ENCODE results near the gene KLHL13.
"Not testable (repeated sequence)": the region's sequence is repeated elsewhere in the genome, so short reads cannot be mapped to it uniquely, and the experiment has no call there.

The KLHL13 gene

GRCh38 chrX:117973110-117973807 is 143.4 kb downstream of the KLHL13 start:
- no peak for DNase-seq (ENCODE audit: low read depth in 1 of 2, low spot score in 1 of 2)
- TF ChIP-seq JUND (IDR thresholded peaks at IDR 0.05; ENCODE audit: low read depth): no peak
- in situ Hi-C loops (cut with HindIII; ENCODE audit: low pct_unique_long_range_greater_than_20kb, low sequenced_read_pairs): no loop called here

DNA sequence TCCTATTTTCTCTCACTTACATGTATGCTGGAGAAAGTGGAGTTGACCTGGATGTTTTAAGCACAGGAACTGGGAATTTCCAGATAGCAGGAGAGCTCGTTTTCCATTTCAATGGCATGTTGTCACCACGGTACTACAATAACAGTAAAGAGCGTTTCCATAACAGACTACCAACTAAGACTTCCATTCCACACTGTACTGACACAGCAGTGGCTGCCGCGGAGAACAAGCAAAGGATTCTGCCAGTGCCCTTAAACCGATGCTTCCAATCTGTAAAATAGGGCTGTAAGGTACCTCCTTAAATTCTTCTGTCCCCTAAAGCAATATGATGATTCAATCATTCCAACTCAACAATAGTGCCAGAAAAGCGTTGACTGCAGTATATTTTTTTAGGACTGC is 143.9 kb downstream of the KLHL13 start:
- DNase-seq (ENCODE audit: low read depth in 1 of 2, low spot score in 1 of 2): peak in 1 of 2 experiments; percentile 20
- TF ChIP-seq JUND (IDR thresholded peaks at IDR 0.05; ENCODE audit: low read depth): no peak
- in situ Hi-C loops (cut with HindIII; ENCODE audit: low pct_unique_long_range_greater_than_20kb, low sequenced_read_pairs): no loop called here

GRCh38 chrX:117969782-117970181 is 146.8 kb downstream of the KLHL13 start:
- in situ Hi-C loops (cut with HindIII; ENCODE audit: low pct_unique_long_range_greater_than_20kb, low sequenced_read_pairs): no loop called here
- no peak for TF ChIP-seq JUND (IDR thresholded peaks at IDR 0.05; ENCODE audit: low read depth)
- DNase-seq (ENCODE audit: low read depth in 1 of 2, low spot score in 1 of 2): peak in 1 of 2 experiments; percentile 20

DNA sequence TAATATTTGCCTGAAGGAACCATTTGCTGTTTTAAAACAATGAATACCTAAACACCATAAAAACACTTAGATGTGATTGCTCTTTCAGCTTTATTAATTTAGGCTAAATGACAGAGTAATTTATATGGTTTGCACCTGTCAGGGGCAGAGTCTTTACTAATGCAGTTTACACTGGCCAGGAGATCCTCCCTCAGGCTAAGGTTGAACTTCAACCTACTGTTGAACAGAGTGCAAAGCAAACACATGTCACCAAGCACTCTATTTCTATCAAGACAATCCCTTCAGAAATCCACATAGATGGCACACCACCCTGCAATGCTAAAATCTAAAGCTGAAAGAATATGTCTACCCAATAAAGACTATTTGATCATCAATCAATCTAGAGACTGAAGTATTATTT is 147.3 kb downstream of the KLHL13 start:
- in situ Hi-C loops (cut with HindIII; ENCODE audit: low pct_unique_long_range_greater_than_20kb, low sequenced_read_pairs): no loop called here
- peak in 1 of 2 experiments; percentile 64 for DNase-seq (ENCODE audit: low read depth in 1 of 2, low spot score in 1 of 2)
- TF ChIP-seq JUND (IDR thresholded peaks at IDR 0.05; ENCODE audit: low read depth): no peak

DNA sequence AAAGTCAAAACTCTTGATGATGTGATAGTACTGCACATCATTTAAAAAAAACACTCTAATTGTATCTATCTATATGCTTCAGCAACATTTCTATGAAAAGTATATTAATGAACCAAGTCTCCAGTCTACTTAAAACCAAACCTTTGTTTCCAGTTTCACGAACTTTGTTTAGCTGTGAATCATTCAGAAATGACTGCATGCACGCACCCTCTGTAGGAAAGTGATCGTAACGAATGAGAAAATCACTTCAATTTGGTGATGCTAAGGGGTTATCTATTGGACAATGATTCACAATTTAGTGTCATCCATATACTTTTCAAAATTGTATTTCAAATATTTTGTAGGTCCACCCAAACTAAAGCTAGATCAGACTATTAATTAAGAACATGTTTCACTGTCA is 157.6 kb downstream of the KLHL13 start:
- TF ChIP-seq JUND (IDR thresholded peaks at IDR 0.05; ENCODE audit: low read depth): no peak
- DNase-seq (ENCODE audit: low read depth in 1 of 2, low spot score in 1 of 2): no peak
- in situ Hi-C loops (cut with HindIII; ENCODE audit: low pct_unique_long_range_greater_than_20kb, low sequenced_read_pairs): no loop called here

- in situ Hi-C loops (cut with HindIII; ENCODE audit: low pct_unique_long_range_greater_than_20kb, low sequenced_read_pairs): no loop called here
- DNase-seq (ENCODE audit: low read depth in 1 of 2, low spot score in 1 of 2): no peak
- TF ChIP-seq JUND (IDR thresholded peaks at IDR 0.05; ENCODE audit: low read depth): no peak
Observed at GRCh38 chrX:117957128-117957527, 159.5 kb downstream of the KLHL13 start.

GRCh38 chrX:117939296-117939695 is 177.3 kb downstream of the KLHL13 start:
- DNase-seq (ENCODE audit: low read depth in 1 of 2, low spot score in 1 of 2); in situ Hi-C loops (cut with HindIII; ENCODE audit: low pct_unique_long_range_greater_than_20kb, low sequenced_read_pairs): not testable (repeated sequence)

GRCh38 chrX:117936118-117936517 is 180.5 kb downstream of the KLHL13 start:
- peak in 1 of 2 experiments; percentile 3 for DNase-seq (ENCODE audit: low read depth in 1 of 2, low spot score in 1 of 2)
- in situ Hi-C loops (cut with HindIII; ENCODE audit: low pct_unique_long_range_greater_than_20kb, low sequenced_read_pairs): no loop called here
- no peak for TF ChIP-seq JUND (IDR thresholded peaks at IDR 0.05; ENCODE audit: low read depth)

DNA sequence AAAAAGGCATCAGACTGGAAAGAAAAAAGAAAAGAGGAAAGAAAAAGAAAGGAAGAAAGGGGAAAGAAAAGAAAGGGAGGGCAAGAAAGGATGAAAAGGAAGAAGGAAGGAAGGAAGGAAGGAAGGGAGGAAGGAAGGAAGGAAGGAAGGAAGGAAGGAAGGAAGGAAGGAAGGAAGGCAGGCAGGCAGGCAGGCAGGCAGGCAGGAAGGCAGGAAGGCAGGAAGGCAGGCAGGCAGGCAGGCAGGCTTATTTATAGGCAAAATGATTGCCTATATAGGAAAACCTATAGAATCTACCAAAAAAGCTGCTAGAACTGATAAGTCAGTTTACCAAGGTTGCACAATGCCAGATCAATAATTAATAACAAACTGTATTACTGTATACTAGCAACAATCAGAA is 186.5 kb downstream of the KLHL13 start:
- in situ Hi-C loops (cut with HindIII; ENCODE audit: low pct_unique_long_range_greater_than_20kb, low sequenced_read_pairs); DNase-seq (ENCODE audit: low read depth in 1 of 2, low spot score in 1 of 2): not testable (repeated sequence)

GRCh38 chrX:117919755-117920154 is 196.9 kb downstream of the KLHL13 start:
- DNase-seq (ENCODE audit: low read depth in 1 of 2, low spot score in 1 of 2): no peak
- TF ChIP-seq JUND (IDR thresholded peaks at IDR 0.05; ENCODE audit: low read depth): no peak
- in situ Hi-C loops (cut with HindIII; ENCODE audit: low pct_unique_long_range_greater_than_20kb, low sequenced_read_pairs): no loop called here

DNA sequence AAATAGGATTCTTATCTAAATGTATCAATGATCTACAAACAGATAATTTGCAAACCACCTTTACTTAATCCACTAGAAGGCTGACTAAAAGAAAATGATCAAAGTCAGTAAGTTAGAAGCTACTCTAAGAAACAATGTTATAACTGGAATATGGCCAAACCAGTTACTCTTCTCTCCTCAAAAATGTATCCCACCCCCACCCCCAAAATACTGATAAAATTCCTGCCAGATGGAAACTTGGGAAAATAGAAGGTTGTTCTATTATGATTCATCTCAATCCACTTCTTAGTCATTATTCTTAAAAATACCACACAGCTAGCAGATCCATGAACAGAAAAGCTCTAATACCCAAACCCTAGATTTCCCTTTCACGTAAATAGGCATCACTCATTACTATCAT is 206.4 kb downstream of the KLHL13 start:
- no peak for TF ChIP-seq JUND (IDR thresholded peaks at IDR 0.05; ENCODE audit: low read depth)
- in situ Hi-C loops (cut with HindIII; ENCODE audit: low pct_unique_long_range_greater_than_20kb, low sequenced_read_pairs): no loop called here
- no peak for DNase-seq (ENCODE audit: low read depth in 1 of 2, low spot score in 1 of 2)

DNA sequence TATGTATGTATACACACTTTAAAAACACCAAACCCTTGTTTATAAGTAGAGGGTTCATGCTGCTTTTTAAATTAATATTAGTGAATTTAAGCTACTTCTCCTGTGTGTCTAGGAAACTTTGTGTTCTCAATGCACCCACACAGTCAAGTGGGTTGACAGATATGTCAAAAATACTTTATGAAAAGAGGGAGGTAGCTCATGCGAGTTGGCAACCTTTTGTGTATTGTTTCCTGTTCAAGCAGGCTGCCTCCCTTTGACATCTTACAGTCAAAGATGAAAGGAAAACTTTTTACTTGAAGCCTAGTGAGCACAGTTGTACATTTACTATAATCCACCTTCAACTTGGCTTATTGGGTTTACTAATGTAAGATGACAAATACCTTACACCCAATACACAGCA is 218.4 kb downstream of the KLHL13 start:
- DNase-seq (ENCODE audit: low read depth in 1 of 2, low spot score in 1 of 2): no peak
- TF ChIP-seq JUND (IDR thresholded peaks at IDR 0.05; ENCODE audit: low read depth): no peak
- in situ Hi-C loops (cut with HindIII; ENCODE audit: low pct_unique_long_range_greater_than_20kb, low sequenced_read_pairs): no loop called here

DNA sequence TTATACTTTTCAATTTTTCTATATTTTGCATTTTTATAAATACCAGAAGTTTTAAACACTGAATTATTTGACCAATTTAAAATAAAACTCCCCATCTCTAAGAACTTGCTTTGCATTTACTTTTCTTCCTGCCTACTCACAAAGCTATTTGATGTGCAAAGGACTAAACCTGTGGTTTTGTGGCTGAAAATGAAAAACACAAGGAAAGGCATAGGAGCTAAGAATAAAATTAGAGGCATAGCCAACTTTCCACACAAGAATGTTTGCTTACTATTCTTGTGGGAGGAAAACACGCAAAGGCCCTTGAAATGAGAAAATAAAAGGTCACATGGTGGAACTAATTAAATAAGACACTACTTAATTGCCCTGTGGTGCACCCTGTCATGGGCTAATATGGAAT is 221.2 kb downstream of the KLHL13 start:
- no peak for DNase-seq (ENCODE audit: low read depth in 1 of 2, low spot score in 1 of 2)
- no peak for TF ChIP-seq JUND (IDR thresholded peaks at IDR 0.05; ENCODE audit: low read depth)
- in situ Hi-C loops (cut with HindIII; ENCODE audit: low pct_unique_long_range_greater_than_20kb, low sequenced_read_pairs): no loop called here

GRCh38 chrX:117892469-117892868 is 224.1 kb downstream of the KLHL13 start:
- DNase-seq (ENCODE audit: low read depth in 1 of 2, low spot score in 1 of 2): no peak
- TF ChIP-seq JUND (IDR thresholded peaks at IDR 0.05; ENCODE audit: low read depth): no peak
- in situ Hi-C loops (cut with HindIII; ENCODE audit: low pct_unique_long_range_greater_than_20kb, low sequenced_read_pairs): no loop called here
